GM18858 (cell line): ENCODE measurements around the gene TDRD1.

ENCODE experiments used
- ATAC-seq: cut with Tn5 transposase; IDR thresholded peaks from one replicate; pipeline ENCODE4 v1.9.1; 2021; ENCODE audit not compliant: unreplicated experiment

The TDRD1 gene

GRCh38 chr10:114259824-114260223, 80.7 kb downstream of the TDRD1 start:
- no peak for ATAC-seq

GRCh38 chr10:114260366-114260765, 81.2 kb downstream of the TDRD1 start:
- ATAC-seq = no peak

DNA sequence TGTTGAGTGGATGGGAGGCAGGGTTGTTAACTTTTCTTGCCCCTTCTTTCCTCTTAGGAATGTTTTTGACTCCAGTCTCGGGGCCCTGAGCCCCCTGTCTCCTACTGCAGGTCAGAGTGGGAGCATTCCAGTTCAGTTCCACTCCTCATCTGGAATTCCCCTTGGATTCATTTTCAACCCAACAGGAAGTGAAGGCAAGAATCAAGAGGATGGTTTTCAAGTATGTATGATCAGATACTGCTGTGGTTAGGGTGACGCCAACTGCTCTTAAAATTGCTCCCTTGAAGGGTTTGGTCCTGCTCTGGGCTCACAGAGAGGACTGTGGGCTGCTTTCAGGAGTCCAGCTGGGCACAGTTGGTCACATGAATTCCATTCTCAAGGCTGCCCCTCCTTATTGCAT, 81.9 kb downstream of the TDRD1 start:
- no peak for ATAC-seq

DNA sequence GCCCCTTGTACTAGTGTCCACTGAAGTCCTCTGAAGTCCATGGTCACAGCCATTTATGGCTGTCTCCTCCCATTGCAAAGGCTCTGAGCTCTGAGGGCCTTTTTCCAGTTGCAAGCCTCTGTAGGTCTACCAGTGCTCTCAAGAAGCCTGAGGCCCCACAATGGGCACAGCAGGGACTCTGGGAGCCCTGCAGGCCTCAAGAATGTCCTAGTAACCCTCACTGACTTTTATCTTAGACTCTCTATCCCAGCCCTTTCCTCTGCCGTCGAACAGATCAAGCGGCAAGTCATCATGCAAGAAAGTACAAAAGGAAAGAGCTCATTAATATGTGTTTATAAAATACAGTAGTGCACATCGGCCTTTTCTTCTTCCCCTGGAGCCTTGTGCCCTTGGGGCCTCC, 83.3 kb downstream of the TDRD1 start:
- no peak for ATAC-seq

GRCh38 chr10:114265392-114266053, 86.4 kb downstream of the TDRD1 start:
- no peak for ATAC-seq

DNA sequence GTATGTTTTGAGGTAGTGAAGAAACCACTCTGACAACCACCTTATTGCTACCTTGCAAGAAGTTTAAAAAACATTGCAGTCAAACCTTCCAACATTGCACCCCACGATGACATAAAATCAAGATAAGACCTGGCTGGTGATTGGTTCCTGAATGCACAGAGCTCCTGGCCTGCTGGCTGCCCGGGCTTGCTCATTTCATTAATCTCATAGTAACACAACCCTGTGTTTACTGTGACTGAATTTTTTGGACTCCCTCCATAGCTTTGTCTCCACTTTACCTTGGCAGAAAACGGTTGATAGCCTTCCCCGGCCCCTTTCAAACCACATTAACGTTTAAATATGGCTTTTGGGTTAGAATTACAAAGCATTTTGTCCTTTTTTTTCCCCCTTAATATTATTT, 87.4 kb downstream of the TDRD1 start:
- no peak for ATAC-seq

DNA sequence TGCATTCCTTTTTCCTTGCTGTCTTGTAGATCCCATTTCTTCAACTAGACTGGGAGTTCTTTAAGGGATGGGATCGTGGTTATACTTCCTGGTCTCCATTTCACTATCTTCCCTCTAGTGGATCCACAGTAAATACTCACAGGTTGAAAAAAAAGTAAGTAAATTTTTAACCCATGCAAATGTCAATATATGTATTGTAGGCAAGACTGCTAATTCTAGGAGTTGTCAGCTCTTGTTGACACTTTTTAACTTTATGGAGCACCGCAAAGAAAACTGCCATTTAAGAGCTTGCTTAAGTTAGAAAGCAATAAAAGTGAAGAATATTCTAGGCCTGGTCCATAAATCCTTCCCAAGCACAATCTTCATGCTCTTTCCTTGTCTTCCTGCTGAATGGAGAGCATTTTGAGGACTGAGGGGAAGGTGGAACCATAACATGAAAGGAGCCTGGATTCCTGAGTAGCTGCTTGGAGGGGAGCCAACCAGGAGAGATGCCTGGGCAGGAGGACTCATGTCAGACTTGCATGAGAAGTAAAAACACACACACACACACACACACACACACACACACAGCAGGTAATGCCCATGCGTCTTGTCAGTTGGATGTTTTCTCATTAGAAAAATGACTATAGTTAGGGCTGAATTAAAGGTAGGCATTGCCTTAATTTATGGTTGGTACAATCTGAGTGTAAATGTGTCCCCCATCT, 92.1 kb downstream of the TDRD1 start:
- ATAC-seq = no peak

DNA sequence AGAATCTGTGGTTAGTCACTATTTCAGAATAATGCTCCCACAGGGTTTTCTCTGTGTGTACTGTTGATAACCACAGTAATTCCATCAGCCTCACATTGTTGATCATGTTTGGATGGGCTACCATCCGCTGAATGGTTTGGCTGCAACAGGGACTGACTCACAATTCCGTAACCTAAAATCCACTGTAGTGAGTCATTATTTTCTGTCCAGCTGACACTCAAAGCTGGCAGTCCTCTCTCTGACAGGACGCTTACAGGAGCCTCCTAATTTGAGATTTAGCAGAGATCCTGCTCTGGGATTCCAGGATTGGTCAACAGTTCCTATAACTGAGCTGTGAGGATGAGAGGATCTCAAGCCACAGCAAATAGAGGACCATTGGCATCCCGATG, 92.6 kb downstream of the TDRD1 start:
- ATAC-seq = no peak

DNA sequence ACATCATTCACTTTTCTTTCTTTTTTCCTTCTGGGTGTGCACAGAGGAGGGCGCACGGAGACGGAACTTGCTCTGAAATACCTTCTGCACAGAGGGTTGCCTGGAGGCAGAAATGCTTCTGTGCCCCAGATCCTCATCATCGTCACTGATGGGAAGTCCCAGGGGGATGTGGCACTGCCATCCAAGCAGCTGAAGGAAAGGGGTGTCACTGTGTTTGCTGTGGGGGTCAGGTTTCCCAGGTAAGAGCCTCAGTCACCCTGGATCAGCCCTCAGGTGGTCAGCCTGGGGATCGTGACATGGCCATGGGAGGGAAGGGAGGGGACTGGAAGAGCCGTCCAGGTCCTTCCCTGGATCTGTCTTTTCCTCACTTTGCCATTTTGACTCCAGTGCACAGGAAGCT, 93.5 kb downstream of the TDRD1 start:
- no peak for ATAC-seq

DNA sequence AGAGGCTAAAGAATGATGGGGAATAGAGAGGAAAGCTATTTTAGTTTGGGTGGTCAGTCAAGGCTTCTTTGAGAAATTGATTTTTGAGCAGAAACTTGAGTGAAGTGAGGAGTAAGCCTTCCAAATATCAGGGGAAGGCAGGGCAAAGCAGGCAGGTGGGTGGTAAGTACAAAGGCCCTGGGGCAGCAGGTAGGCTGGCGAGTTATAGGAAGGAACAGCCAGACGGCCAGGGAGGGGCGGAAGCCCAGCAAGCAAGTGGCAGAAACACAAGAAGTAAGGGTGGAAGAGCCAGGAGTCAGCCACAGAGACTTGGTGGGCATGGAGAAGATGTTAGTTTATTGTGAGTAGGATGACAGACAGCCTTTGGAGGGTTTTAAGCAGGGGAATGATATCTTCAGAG, 94.8 kb downstream of the TDRD1 start:
- no peak for ATAC-seq

DNA sequence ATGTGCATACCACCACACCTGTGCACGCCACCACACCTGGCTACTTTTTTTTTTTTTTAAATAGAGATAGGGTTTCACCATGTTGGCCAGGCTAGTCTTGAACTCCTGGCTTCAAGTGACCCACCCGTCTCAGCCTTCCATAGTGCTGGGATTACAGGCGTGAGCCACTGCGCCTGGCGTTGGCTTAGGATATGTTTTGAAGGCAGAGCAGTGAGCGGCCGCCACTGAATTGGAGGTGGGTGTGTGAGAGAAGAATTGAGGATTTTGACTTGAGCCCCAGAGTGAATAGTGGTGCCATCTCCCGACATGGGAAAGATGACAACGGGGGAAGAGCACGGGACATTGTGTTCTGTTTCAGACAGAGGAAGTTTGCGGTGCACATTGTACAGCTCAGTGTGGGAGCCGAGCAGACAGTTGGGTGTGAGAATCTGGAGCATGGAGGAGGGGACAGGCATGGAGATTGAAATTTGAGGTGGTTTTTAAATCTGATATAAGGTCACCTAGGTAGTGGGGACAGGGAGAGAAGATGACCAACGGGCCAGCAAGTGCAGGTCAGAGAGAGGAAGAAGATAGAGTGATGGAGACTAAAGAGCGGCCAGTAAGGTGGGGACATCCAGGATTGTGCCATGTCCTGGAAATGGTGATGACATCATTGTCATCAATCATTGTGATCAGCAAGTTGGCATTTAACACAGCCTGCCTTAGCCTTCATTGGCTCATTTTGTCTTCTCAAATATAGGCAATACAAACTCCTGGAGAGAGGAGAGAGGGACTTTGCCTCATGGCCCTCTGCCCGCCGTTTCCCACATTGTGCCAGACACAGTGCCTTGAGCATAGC, 95.7 kb downstream of the TDRD1 start:
- ATAC-seq = no peak

GRCh38 chr10:114276066-114276465, 96.9 kb downstream of the TDRD1 start:
- ATAC-seq = no peak

- no peak for ATAC-seq
These were observed 97.5 kb downstream of the TDRD1 start for GRCh38 chr10:114276671-114277070.

DNA sequence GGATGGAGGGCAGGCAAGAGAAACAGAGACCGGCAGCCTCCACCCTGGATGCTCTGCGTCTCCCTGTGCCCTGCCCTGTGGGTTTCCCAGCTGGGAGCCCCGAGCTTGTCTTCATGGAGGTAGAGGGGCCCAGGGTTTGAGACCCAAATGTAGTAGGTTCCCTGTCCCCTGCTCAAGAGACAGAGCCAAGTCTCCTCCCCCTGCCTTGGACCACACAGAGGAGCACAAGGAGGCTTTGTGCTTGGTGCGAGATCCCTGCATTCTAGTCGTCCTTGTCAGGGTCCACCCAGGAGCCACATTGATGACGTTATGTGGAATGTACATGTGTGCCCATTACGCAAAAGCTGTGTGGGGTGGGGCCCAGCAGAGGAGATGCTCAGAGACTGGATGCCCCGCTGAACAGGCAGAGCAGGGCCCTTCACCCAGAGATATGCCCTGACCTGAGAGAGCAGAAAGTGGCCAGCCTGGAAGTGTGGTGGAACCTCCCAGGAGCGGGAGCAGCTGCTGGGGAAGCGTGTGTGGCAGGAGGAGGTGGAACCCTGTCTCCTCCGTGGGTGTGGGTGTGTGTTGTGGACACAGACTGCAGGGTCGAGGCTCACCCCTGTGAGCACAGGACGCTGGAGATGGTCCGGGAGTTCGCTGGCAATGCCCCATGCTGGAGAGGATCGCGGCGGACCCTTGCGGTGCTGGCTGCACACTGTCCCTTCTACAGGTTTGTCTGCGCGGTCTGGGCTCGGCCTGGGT, 99.2 kb downstream of the TDRD1 start:
- ATAC-seq = no peak

- no peak for ATAC-seq
These were observed 99.7 kb downstream of the TDRD1 start for GRCh38 chr10:114278884-114279191.

GRCh38 chr10:114279289-114279688, 100.1 kb downstream of the TDRD1 start:
- ATAC-seq = no peak

- ATAC-seq = no peak
These were observed 100.9 kb downstream of the TDRD1 start for GRCh38 chr10:114279901-114280644.

DNA sequence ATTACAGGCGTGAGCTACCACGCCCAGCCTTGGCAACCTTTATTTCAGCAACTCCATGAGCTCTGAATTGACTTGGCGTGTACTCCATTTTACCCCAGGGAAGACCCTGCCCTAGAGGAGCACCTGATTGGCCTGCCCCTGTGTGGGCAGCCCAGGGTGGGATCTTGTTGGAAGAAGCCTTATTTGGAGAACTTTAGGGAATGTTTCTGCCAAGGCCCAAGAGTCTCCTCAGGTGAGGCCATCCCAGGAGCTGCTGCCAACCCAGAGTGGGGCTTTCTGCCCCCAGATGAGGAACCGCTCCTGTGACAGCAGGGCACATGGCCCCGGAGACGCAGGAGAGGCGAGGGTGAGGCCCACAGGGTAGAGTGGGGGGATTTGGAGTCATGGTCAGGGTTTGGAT, 101.9 kb downstream of the TDRD1 start:
- ATAC-seq = no peak

DNA sequence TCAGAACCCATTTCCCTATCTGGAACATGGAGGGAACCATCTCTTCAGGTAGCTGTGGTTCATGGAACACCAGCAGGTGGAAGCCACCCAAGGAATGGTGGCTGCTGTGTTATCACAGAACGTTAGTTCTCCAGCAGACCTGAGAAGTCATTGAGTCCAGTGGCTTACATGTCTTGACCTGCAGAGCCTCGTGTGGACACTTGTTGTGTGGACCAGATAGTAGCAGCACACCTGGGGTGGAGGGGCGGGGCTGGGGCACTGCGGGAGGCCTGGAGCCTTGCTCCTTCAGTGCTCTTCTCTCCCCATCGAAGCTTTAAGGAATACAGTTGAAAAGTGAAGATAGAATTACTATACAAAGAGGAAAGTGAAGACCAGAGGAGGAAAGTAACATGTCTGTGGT, 102.3 kb downstream of the TDRD1 start:
- no peak for ATAC-seq
